Activated CD8-positive, alpha-beta T cell treated with anti-CD3 and anti-CD28 coated beads for 36 hours (primary cell): ENCODE data around the gene ANKRD11. TPM values are rescaled to one million over a fixed set of nuclear protein-coding genes. Genes with fewer than 3 reads are reported as not detected.
"Not testable (repeated sequence)": the region's sequence is repeated elsewhere in the genome, so short reads cannot be mapped to it uniquely, and the experiment has no call there.

Experiments used
- ATAC-seq: fragments of 200-7000 bp; cut with Tn5 transposase; one replicate; pipeline ENCODE4 v1.10.0; 2021; ENCODE audit warnings: mild to moderate bottlenecking, moderate library complexity
- CTCF ChIA-PET: fragments of 350-600 bp; sonication (Branson Sonifier 250); formaldehyde crosslinking; loops from one replicate; lab custom pipeline; 2021; ENCODE audit warnings: antibody characterized with exemption; lab: Charles Lee
- POLR2A ChIA-PET: fragments of 350-600 bp; sonication (Branson Sonifier 250); formaldehyde crosslinking; loops from one replicate; lab custom pipeline; 2021; ENCODE audit warnings: antibody characterized with exemption; lab: Charles Lee
- DNase-seq: peaks from one replicate; pipeline ENCODE4 v3.0.0-alpha.2; 2020
- H3K27ac Mint-ChIP-seq: one replicate; pipeline ENCODE4 v1.8.0; 2021; ENCODE audit warnings: mild to moderate bottlenecking, mixed read lengths
- H3K27me3 Mint-ChIP-seq: one replicate; pipeline ENCODE4 v1.8.0; 2021; ENCODE audit warnings: mixed read lengths
- H3K36me3 Mint-ChIP-seq: one replicate; pipeline ENCODE4 v1.8.0; 2021; ENCODE audit warnings: low read depth, mixed read lengths
- H3K4me1 Mint-ChIP-seq: one replicate; pipeline ENCODE4 v1.8.0; 2021; ENCODE audit warnings: low read depth, mixed read lengths
- H3K4me3 Mint-ChIP-seq: one replicate; pipeline ENCODE4 v1.8.0; 2021; ENCODE audit warnings: mild to moderate bottlenecking, moderate library complexity, mixed read lengths
- H3K9me3 Mint-ChIP-seq: one replicate; pipeline ENCODE4 v1.8.0; 2021; ENCODE audit warnings: mixed read lengths
- intact Hi-C: fragments of 100-400 bp; cut with micrococcal nuclease; formaldehyde crosslinking; loops from one replicate; pipeline ENCODE4 v1.10.0; 2022
- total RNA-seq, 2 experiments: library from RNA; stranded (reverse); gene quantifications; one replicate each; pipeline ENCODE4 v1.2.3, GENCODE V29; 2021
- TF ChIP-seq, protein P1 (sequence below): fragments of 200-600 bp; IDR thresholded peaks from one replicate; pipeline ENCODE4 v1.8.0; 2022; ENCODE audit warnings: antibody characterized with exemption, mild to moderate bottlenecking

The ANKRD11 gene
- total RNA-seq, 2 experiments from 2014 or later = 145 to 147 TPM

DNA sequence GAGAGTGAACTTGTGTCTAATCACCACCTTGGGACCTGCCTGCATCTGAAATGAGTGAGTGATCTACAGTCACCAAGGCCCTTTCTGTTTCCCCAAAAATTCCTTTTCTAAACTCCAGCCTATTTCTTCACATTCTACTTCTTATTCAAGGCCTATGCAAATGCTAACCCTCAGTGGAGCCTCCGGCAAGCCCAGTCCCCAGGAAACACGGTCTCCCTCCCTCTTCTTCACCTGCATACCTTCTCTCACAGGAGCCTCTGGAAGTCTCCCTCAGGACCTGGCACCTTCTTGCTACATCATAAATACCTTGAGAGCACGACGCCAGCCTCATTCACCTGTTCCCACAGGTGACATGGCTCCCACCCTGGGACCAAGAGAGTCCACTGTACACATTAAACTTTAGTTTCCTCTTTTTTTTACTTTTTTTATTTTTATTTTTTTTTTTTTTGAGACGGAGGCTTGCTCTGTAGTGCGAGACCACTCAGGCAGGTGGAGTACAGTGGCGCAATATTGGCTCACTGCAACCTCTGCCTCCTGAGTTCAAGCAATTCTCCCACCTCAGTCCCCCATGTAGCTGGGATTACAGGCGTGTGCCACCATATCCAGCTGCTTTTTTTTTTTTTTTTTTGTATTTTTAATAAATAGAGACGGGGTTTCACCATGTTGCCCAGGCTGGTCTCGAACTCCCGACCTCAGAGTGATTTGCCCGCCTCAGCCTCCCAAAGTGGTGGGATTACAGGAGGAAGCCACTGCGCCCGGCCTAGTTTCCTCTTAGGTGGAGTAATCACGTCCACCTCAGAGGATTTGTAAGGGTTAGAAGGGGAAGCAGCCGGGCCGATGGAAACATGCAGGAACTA lies 97.3 kb downstream of the ANKRD11 start:
- ATAC-seq = no peak
- Mint-ChIP-seq H3K36me3 (peaks cover 20% of the 10 kb centered on the region), H3K27me3 (no peaks in the 10 kb centered on the region), H3K9me3 (no peaks in the 10 kb centered on the region), H3K4me3 (no peak overlapping the region), H3K4me1 (peaks cover 62% of the 10 kb centered on the region), H3K27ac (peak overlapping the region; percentile 36)
- TF ChIP-seq, protein P1, sequence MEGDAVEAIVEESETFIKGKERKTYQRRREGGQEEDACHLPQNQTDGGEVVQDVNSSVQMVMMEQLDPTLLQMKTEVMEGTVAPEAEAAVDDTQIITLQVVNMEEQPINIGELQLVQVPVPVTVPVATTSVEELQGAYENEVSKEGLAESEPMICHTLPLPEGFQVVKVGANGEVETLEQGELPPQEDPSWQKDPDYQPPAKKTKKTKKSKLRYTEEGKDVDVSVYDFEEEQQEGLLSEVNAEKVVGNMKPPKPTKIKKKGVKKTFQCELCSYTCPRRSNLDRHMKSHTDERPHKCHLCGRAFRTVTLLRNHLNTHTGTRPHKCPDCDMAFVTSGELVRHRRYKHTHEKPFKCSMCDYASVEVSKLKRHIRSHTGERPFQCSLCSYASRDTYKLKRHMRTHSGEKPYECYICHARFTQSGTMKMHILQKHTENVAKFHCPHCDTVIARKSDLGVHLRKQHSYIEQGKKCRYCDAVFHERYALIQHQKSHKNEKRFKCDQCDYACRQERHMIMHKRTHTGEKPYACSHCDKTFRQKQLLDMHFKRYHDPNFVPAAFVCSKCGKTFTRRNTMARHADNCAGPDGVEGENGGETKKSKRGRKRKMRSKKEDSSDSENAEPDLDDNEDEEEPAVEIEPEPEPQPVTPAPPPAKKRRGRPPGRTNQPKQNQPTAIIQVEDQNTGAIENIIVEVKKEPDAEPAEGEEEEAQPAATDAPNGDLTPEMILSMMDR = no peak
- DNase-seq = no peak
- intact Hi-C loops = no loop called here
- ChIA-PET CTCF (no interaction called here), POLR2A (interaction anchor here (1.1 to 2.0 kb wide), 2 partner anchors 10 to 50 kb away, joined by 3 to 5 read pairs; no protein-coding TSS in a partner anchor)

DNA sequence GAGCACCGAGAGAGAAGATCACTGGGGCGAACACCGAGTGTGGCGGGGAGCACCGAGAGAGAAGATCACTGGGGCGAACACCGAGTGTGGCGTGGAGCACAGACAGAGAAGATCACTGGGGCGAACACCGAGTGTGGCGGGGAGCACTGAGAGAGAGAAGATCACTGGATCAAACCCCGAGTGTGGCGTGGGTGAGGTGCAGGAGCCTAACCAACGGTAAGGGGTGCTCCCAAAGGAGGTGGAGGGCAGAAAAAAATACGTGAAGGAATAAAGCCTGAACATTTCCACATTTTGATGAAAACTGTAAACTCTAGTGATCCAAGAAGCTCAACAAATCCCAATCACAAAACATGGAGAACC lies 100.2 kb downstream of the ANKRD11 start:
- CTCF ChIA-PET, H3K9me3 Mint-ChIP-seq, DNase-seq, ATAC-seq, H3K27me3 Mint-ChIP-seq, intact Hi-C loops, H3K4me3 Mint-ChIP-seq: not testable (repeated sequence)
- POLR2A ChIA-PET = interaction anchor here (0.7 kb wide), 1 partner anchor 12 kb away, joined by 3 read pairs; no protein-coding TSS in a partner anchor
- Mint-ChIP-seq H3K36me3 (peaks cover 26% of the 10 kb centered on the region), H3K27ac (peak overlapping the region; percentile 25), H3K4me1 (peaks cover 67% of the 10 kb centered on the region)

DNA sequence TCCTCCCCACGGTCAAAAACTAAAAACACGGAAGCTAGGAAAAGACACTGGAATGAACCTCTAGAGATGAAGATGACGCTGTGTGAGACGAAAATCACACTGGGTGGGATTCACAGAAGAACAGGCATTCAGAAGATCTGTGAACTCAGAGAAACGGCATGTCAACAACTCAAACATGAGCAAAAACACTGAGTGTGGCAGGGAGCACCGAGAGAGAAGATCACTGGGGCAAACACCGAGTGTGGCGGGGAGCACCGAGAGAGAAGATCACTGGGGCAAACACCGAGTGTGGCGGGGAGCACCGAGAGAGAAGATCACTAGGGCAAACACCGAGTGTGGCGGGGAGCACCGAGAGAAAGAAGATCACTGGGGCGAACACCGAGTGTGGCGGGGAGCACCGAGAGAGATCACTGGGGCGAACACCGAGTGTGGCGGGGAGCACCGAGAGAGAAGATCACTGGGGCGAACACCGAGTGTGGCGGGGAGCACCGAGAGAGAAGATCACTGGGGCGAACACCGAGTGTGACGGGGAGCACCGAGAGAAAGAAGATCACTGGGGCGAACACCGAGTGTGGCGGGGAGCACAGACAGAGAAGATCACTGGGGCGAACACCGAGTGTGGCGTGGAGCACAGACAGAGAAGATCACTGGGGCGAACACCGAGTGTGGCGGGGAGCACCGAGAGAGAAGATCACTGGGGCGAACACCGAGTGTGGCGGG lies 100.7 kb downstream of the ANKRD11 start:
- Mint-ChIP-seq H3K27ac (peak overlapping the region; percentile 1), H3K36me3 (peaks cover 25% of the 10 kb centered on the region), H3K4me1 (peaks cover 66% of the 10 kb centered on the region)
- CTCF ChIA-PET, DNase-seq, H3K27me3 Mint-ChIP-seq, ATAC-seq, intact Hi-C loops, H3K9me3 Mint-ChIP-seq, H3K4me3 Mint-ChIP-seq: not testable (repeated sequence)
- POLR2A ChIA-PET = interaction anchor here (0.6 to 0.7 kb wide), 2 partner anchors 13 to 96 kb away, joined by 3 to 4 read pairs; no protein-coding TSS in a partner anchor

DNA sequence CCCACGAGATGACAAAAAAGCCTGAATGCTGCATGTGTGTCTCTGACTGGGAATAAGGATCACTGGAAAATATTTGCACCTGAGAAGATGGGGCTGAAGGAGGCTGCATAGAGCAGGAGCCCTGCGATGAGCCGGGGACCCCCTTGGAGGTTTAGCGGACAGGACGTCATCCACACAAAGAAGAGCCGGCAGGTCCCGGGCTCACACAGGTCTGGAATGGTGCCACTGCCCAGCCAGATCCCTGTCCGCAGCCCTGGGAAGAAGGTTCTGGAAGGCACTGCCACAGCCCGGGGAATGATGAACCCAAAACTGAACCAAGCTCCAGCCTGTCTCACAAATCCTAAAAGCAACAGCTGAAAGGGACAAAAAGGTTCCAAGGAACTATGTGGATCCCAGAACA lies 101.8 kb downstream of the ANKRD11 start:
- TF ChIP-seq, protein P1 = no peak
- CTCF ChIA-PET = no interaction called here
- Mint-ChIP-seq H3K9me3 (no peaks in the 10 kb centered on the region), H3K4me1 (peaks cover 68% of the 10 kb centered on the region), H3K27ac (no peak overlapping the region), H3K36me3 (peaks cover 29% of the 10 kb centered on the region), H3K4me3 (no peak overlapping the region), H3K27me3 (no peaks in the 10 kb centered on the region)
- no peak for ATAC-seq
- DNase-seq = no peak
- POLR2A ChIA-PET = interaction anchor here (0.6 kb wide), 1 partner anchor 48 kb away, joined by 3 read pairs; no protein-coding TSS in a partner anchor
- intact Hi-C loops = no loop called here

DNA sequence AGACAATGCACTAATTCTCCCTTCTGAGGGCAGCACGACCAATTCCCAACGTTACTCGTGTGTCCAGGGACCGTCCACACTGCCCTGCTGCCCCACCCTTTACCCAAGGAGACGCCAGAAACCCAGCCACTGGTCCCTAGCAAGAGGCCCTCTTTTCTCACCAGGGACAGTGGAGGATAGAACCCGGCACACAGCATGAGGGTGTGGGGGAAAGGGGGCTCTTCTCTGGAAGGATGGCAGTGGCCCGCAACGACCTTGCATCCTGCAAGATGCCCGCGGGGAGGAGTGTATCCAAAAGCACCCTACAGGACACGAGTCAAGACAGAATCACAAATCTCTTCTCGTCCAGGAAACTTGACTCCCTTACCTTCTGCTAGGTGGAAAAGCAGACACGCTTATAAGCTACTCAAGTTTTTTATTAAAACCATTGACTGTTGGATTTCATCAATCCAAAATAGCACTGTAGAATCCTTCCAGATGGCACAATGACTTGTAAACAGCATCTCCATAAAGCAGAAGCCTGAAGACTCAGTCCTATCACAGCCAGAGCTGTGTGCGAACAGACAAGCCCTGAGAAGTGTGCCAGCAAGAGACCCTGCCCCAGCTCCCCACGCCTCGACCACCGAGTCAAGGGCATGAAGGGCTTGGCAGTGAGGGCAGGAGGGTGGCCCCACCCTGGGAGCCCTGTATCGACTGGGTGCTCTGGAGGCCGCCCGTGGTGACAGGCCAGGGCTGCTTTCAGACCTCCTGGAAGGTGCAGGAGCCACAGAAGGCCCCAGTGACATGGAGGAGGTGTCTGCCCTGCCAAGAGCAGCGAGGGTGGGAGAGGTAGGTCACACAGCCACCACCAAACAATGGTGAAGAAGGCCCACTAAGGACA lies 103.8 kb downstream of the ANKRD11 start:
- POLR2A ChIA-PET = interaction anchor here (0.6 to 1.7 kb wide), 3 partner anchors 27 to 57 kb away, joined by 3 read pairs; no protein-coding TSS in a partner anchor

More for the DNA sequence above, 103.8 kb downstream of the ANKRD11 start:
- peaks cover 26% of the 10 kb centered on the region for H3K36me3 Mint-ChIP-seq
- H3K27ac Mint-ChIP-seq = peak overlapping the region; percentile 5
- CTCF ChIA-PET = no interaction called here
- H3K4me3 Mint-ChIP-seq = no peak overlapping the region
- no peaks in the 10 kb centered on the region for H3K9me3 Mint-ChIP-seq
- TF ChIP-seq, protein P1 = no peak
- peaks cover 73% of the 10 kb centered on the region for H3K4me1 Mint-ChIP-seq
- no peak for DNase-seq
- intact Hi-C loops = no loop called here
- no peak for ATAC-seq
- no peaks in the 10 kb centered on the region for H3K27me3 Mint-ChIP-seq
